SH-SY5Y (cell line): Measurements from ENCODE around the gene CSNK1E.

ENCODE experiments used
- GATA2 ChIP-seq: IDR thresholded peaks from 2 replicates; pipeline ENCODE4 v1.6.1; 2011; ENCODE audit warnings: mild to moderate bottlenecking, low read depth, low read length
- GATA3 ChIP-seq: IDR thresholded peaks from 2 replicates; pipeline ENCODE4 v1.6.1; 2011; ENCODE audit warnings: low read depth, mild to moderate bottlenecking, low read length, moderate library complexity

GRCh38 chr22:38317995-38318715 lies 922 bp upstream of the CSNK1E start:
- TF ChIP-seq GATA2 (no peak), GATA3 (no peak)
